K562 (cell line): ENCODE measurements around the gene FRMD5. TPM values are rescaled to one million over a fixed set of nuclear protein-coding genes. Genes with fewer than 3 reads are reported as not detected.

Experiments
- CTBP1 ChIP-seq: fragments of 450-650 bp; IDR thresholded peaks from 2 replicates; pipeline ENCODE4 v1.6.1; 2016; ENCODE audit warnings: borderline replicate concordance
- CUX1 ChIP-seq: fragments of 200-800 bp; sonication (Bioruptor generic); IDR thresholded peaks from 2 replicates; pipeline ENCODE4 v1.6.1; 2016; ENCODE audit warnings: missing genetic modification characterization, missing compliant biosample characterization
- EWSR1 ChIP-seq: fragments of 450-650 bp; IDR thresholded peaks from 2 replicates; pipeline ENCODE4 v1.6.1; 2018; ENCODE audit warnings: borderline replicate concordance, mild to moderate bottlenecking, low read depth, moderate library complexity; ENCODE audit not compliant: partially characterized antibody
- SPI1 ChIP-seq: IDR thresholded peaks from 2 replicates; pipeline ENCODE4 v1.6.1; 2011; ENCODE audit warnings: low read depth, low read length, control low read depth, borderline replicate concordance
- SRF ChIP-seq, 2 experiments: fragments of 250-450, 450-650 bp in 1 of 2; sonication (Bioruptor Pico) in 1 of 2; sonication (generic) in 1 of 2; formaldehyde crosslinking; IDR thresholded peaks; 2 replicates each; pipeline versions ENCODE4 v1.5.0 to v1.5.1; 2020 to 2022; ENCODE audit warnings: mild to moderate bottlenecking in 1 of 2, missing genetic modification reagents in 1 of 2
- ZNF644 ChIP-seq: fragments of 200-800 bp; sonication (Bioruptor generic); IDR thresholded peaks from 2 replicates; pipeline ENCODE4 v1.6.1; 2016; ENCODE audit warnings: low read depth, missing genetic modification characterization, missing compliant biosample characterization
- polyA plus RNA-seq, 8 experiments: library from polyadenylated mRNA; depleted of rRNA in 4 of 8; stranded (reverse) in 5 of 8; unstranded in 3 of 8; fragments of >200 nt; fragmentation: Nextera tagmentation in 2 of 8; fragmentation: Illumina TruSeq in 1 of 8; extraction: Ambion mirVana in 2 of 8; extraction: Trizol in 1 of 8; gene quantifications; 2 replicates each; pipeline versions ENCODE4 v1.2.1 to v1.2.3, GENCODE V29; 2011 to 2014; ENCODE audit warnings: inconsistent platforms in 1 of 8, missing spikeins in 1 of 8
- total RNA-seq, 7 experiments: library from RNA; depleted of rRNA in 6 of 7; stranded (reverse); fragments of >200 nt in 6 of 7; fragmentation: Illumina TruSeq in 2 of 7; extraction: Trizol in 2 of 7; gene quantifications; 2 replicates each; pipeline versions ENCODE4 v1.2.1 to v1.2.3, GENCODE V29; 2011 to 2021; ENCODE audit warnings: low replicate concordance in 1 of 7
- TF ChIP-seq, protein P1 (sequence below), 2 experiments: fragments of 450-650 bp; IDR thresholded peaks; 2 replicates each; pipeline ENCODE4 v1.6.1; 2018; ENCODE audit warnings: mild to moderate bottlenecking in 2 of 2, low read depth in 1 of 2; ENCODE audit not compliant: partially characterized antibody in 2 of 2

The FRMD5 gene
- total and polyA plus RNA-seq, 9 of the 15 experiments (the other 6 are each of a cell fraction or from before 2014, with no cell fraction given): 0.13 to 0.38 TPM; not detected in 7

GRCh38 chr15:43918717-43919116, 276.4 kb downstream of the FRMD5 start (continued):
- TF ChIP-seq, protein P1, sequence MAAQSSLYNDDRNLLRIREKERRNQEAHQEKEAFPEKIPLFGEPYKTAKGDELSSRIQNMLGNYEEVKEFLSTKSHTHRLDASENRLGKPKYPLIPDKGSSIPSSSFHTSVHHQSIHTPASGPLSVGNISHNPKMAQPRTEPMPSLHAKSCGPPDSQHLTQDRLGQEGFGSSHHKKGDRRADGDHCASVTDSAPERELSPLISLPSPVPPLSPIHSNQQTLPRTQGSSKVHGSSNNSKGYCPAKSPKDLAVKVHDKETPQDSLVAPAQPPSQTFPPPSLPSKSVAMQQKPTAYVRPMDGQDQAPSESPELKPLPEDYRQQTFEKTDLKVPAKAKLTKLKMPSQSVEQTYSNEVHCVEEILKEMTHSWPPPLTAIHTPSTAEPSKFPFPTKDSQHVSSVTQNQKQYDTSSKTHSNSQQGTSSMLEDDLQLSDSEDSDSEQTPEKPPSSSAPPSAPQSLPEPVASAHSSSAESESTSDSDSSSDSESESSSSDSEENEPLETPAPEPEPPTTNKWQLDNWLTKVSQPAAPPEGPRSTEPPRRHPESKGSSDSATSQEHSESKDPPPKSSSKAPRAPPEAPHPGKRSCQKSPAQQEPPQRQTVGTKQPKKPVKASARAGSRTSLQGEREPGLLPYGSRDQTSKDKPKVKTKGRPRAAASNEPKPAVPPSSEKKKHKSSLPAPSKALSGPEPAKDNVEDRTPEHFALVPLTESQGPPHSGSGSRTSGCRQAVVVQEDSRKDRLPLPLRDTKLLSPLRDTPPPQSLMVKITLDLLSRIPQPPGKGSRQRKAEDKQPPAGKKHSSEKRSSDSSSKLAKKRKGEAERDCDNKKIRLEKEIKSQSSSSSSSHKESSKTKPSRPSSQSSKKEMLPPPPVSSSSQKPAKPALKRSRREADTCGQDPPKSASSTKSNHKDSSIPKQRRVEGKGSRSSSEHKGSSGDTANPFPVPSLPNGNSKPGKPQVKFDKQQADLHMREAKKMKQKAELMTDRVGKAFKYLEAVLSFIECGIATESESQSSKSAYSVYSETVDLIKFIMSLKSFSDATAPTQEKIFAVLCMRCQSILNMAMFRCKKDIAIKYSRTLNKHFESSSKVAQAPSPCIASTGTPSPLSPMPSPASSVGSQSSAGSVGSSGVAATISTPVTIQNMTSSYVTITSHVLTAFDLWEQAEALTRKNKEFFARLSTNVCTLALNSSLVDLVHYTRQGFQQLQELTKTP (IDR thresholded peaks at IDR 0.05; ENCODE audit: low read depth in 1 of 2, partially characterized antibody in 2 of 2): no peak
- TF ChIP-seq CUX1 (CRISPR knock-in tag) (no peak), ZNF644 (tag) (no peak), SPI1 (no peak), CTBP1 (no peak), EWSR1 (no peak), SRF (CRISPR knock-in tag; IDR thresholded peaks at IDR 0.05) (no peak)
